GM23338 (cell line): ENCODE measurements around the gene YJEFN3. TPM values are rescaled to one million over a fixed set of nuclear protein-coding genes. Genes with fewer than 3 reads are reported as not detected.

Experiments used
- ATAC-seq: fragments of 200-7000 bp; cut with Tn5 transposase; 3 replicates; pipeline ENCODE4 v1.9.1; 2020
- DNase-seq: peaks from one replicate; pipeline ENCODE4 v3.0.0-alpha.2; 2015; ENCODE audit warnings: low spot score
- H2AFZ ChIP-seq: fragments of 200-600 bp; sonication (generic); 2 replicates; pipeline ENCODE4 v1.8.0; 2016; ENCODE audit warnings: antibody characterized with exemption, mild to moderate bottlenecking, moderate library complexity
- H3F3A ChIP-seq: fragments of 200-600 bp; sonication (generic); replicated peaks from 2 replicates; pipeline ENCODE4 v1.8.0; 2017; ENCODE audit warnings: antibody characterized with exemption, mixed run types, low read depth
- H3K27ac ChIP-seq: fragments of 200-600 bp; sonication (generic); 2 replicates; pipeline ENCODE4 v1.6.1; 2016; ENCODE audit warnings: low read depth
- H3K27me3 ChIP-seq: fragments of 200-600 bp; sonication (generic); 2 replicates; pipeline ENCODE4 v1.8.0; 2016; ENCODE audit warnings: mild to moderate bottlenecking, mixed run types, moderate library complexity; ENCODE audit not compliant: insufficient read depth
- H3K36me3 ChIP-seq: fragments of 200-600 bp; sonication (generic); 2 replicates; pipeline ENCODE4 v1.8.0; 2016; ENCODE audit warnings: mild to moderate bottlenecking; ENCODE audit not compliant: insufficient read depth
- H3K4me1 ChIP-seq: fragments of 200-600 bp; sonication (generic); 2 replicates; pipeline ENCODE4 v1.8.0; 2016; ENCODE audit warnings: mild to moderate bottlenecking, moderate library complexity; ENCODE audit not compliant: insufficient read depth
- H3K4me2 ChIP-seq: fragments of 200-600 bp; sonication (generic); 2 replicates; pipeline ENCODE4 v1.7.1; 2017; ENCODE audit warnings: mixed run types
- H3K4me3 ChIP-seq: fragments of 200-600 bp; sonication (generic); 2 replicates; pipeline ENCODE4 v1.6.1; 2016; ENCODE audit warnings: mixed run types
- H3K79me2 ChIP-seq: fragments of 200-600 bp; sonication (generic); replicated peaks from 2 replicates; pipeline ENCODE4 v1.8.0; 2017; ENCODE audit warnings: mild to moderate bottlenecking; ENCODE audit not compliant: insufficient read depth
- H3K9me2 ChIP-seq: fragments of 200-600 bp; sonication (generic); 2 replicates; pipeline ENCODE4 v1.8.0; 2017; ENCODE audit not compliant: insufficient read depth
- H4K20me1 ChIP-seq: fragments of 200-600 bp; sonication (generic); replicated peaks from 2 replicates; pipeline ENCODE4 v1.8.0; 2017; ENCODE audit warnings: mild to moderate bottlenecking; ENCODE audit not compliant: insufficient read depth
- H3K27ac Mint-ChIP-seq: 2 replicates; pipeline ENCODE4 v1.8.0; 2020; ENCODE audit warnings: inconsistent platforms, mild to moderate bottlenecking, moderate library complexity, mixed read lengths
- H3K27me3 Mint-ChIP-seq: 3 replicates; pipeline ENCODE4 v1.8.0; 2022; ENCODE audit warnings: low read depth, mild to moderate bottlenecking, moderate library complexity, mixed read lengths, inconsistent platforms; ENCODE audit not compliant: insufficient read depth, poor library complexity
- H3K36me3 Mint-ChIP-seq: 3 replicates; pipeline ENCODE4 v1.8.0; 2021; ENCODE audit warnings: low read depth, mild to moderate bottlenecking, inconsistent platforms, moderate library complexity, mixed read lengths
- H3K4me1 Mint-ChIP-seq: 3 replicates; pipeline ENCODE4 v1.8.0; 2020; ENCODE audit warnings: mild to moderate bottlenecking, inconsistent platforms, mixed read lengths
- H3K4me3 Mint-ChIP-seq: 3 replicates; pipeline ENCODE4 v1.8.0; 2021; ENCODE audit warnings: moderate library complexity, mild to moderate bottlenecking, inconsistent platforms, mixed read lengths
- H3K9me3 Mint-ChIP-seq: 3 replicates; pipeline ENCODE4 v1.8.0; 2020; ENCODE audit warnings: moderate library complexity, mild to moderate bottlenecking, inconsistent platforms, mixed read lengths
- EZH2 ChIP-seq: fragments of 200-600 bp; sonication (generic); IDR thresholded peaks from one replicate; pipeline ENCODE4 v1.8.0; 2017; ENCODE audit warnings: antibody characterized with exemption, mild to moderate bottlenecking, low read depth; ENCODE audit not compliant: unreplicated experiment
- EZH2phosphoT487 ChIP-seq: fragments of 200-600 bp; sonication (generic); IDR thresholded peaks from one replicate; pipeline ENCODE4 v1.8.1; 2018; ENCODE audit warnings: antibody characterized with exemption; ENCODE audit not compliant: unreplicated experiment
- JUNB ChIP-seq: IDR thresholded peaks from one replicate; pipeline ENCODE4 v1.6.1; 2016; ENCODE audit warnings: antibody characterized with exemption; ENCODE audit not compliant: unreplicated experiment
- POLR2AphosphoS5 ChIP-seq: IDR thresholded peaks from 2 replicates; pipeline ENCODE4 v1.6.1; 2016; ENCODE audit warnings: antibody characterized with exemption, low read depth
- ZNF114 ChIP-seq: fragments of 250-450 bp; sonication (Bioruptor Pico); IDR thresholded peaks from 2 replicates; pipeline ENCODE4 v1.5.0; 2020; ENCODE audit warnings: mild to moderate bottlenecking, moderate library complexity
- ZNF331 ChIP-seq: fragments of 250-450 bp; sonication (Bioruptor Pico); IDR thresholded peaks from 2 replicates; pipeline ENCODE4 v1.5.0; 2020; ENCODE audit warnings: low read depth, mild to moderate bottlenecking, moderate library complexity
- polyA plus RNA-seq: library from polyadenylated mRNA; unstranded; fragments of >200 nt; fragmentation: Nextera tagmentation; extraction: Ambion mirVana; gene quantifications from 2 replicates; pipeline ENCODE4 v1.2.1, GENCODE V29; 2016
- total RNA-seq: library from RNA; depleted of rRNA; stranded (reverse); fragments of >200 nt; shearing (Covaris generic); gene quantifications from 2 replicates; pipeline ENCODE4 v1.2.3, GENCODE V29; 2014
- TF ChIP-seq, protein P1 (sequence below): fragments of 250-450 bp; sonication (Bioruptor Pico); IDR thresholded peaks from 2 replicates; pipeline ENCODE4 v1.5.0; 2020; ENCODE audit warnings: mild to moderate bottlenecking, moderate library complexity
- TF ChIP-seq, protein P2 (sequence below), 2 experiments: fragments of 200-600 bp in 1 of 2; sonication (generic) in 1 of 2; conservative IDR thresholded peaks; 2 replicates each; pipeline versions ENCODE4 v1.5.1 to v1.6.1; 2016 to 2017; ENCODE audit warnings: antibody characterized with exemption in 2 of 2, low read depth in 2 of 2, mild to moderate bottlenecking in 2 of 2, moderate library complexity in 1 of 2
- TF ChIP-seq, protein P3 (sequence below): IDR thresholded peaks from one replicate; pipeline ENCODE4 v1.6.1; 2018; ENCODE audit warnings: antibody characterized with exemption; ENCODE audit not compliant: unreplicated experiment

YJEFN3 gene
- total and polyA plus RNA-seq, 2 experiments from 2014 or later, result 3.5 to 6.5 TPM

DNA sequence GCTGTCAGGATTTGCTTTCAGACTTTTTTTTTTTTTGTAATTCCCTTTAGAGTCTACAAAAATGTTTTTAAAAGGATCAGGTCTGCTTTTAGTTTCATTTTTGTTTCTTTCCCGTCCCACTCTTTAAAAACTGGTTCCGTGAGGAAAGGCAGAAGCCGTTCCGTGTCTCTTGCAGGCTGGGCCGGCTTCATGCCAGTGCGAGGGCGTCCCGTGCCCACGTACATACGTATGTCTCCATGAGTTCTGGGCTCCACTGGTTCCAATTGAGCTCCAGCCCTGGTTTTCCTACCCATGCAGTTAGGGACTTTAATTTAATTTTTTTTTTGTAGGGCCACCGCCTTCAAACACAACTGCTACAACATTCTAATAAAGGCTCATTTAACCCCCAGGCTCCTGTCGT lies 22.1 kb upstream of the YJEFN3 start:
- Mint-ChIP-seq H3K27me3 (peaks cover 22% of the 10 kb centered on the region), H3K4me3 (no peak overlapping the region), H3K36me3 (peaks cover 50% of the 10 kb centered on the region), H3K27ac (no peak overlapping the region), H3K4me1 (peaks cover 13% of the 10 kb centered on the region), H3K9me3 (no peaks in the 10 kb centered on the region)
- no peak for DNase-seq
- TF ChIP-seq, protein P1, sequence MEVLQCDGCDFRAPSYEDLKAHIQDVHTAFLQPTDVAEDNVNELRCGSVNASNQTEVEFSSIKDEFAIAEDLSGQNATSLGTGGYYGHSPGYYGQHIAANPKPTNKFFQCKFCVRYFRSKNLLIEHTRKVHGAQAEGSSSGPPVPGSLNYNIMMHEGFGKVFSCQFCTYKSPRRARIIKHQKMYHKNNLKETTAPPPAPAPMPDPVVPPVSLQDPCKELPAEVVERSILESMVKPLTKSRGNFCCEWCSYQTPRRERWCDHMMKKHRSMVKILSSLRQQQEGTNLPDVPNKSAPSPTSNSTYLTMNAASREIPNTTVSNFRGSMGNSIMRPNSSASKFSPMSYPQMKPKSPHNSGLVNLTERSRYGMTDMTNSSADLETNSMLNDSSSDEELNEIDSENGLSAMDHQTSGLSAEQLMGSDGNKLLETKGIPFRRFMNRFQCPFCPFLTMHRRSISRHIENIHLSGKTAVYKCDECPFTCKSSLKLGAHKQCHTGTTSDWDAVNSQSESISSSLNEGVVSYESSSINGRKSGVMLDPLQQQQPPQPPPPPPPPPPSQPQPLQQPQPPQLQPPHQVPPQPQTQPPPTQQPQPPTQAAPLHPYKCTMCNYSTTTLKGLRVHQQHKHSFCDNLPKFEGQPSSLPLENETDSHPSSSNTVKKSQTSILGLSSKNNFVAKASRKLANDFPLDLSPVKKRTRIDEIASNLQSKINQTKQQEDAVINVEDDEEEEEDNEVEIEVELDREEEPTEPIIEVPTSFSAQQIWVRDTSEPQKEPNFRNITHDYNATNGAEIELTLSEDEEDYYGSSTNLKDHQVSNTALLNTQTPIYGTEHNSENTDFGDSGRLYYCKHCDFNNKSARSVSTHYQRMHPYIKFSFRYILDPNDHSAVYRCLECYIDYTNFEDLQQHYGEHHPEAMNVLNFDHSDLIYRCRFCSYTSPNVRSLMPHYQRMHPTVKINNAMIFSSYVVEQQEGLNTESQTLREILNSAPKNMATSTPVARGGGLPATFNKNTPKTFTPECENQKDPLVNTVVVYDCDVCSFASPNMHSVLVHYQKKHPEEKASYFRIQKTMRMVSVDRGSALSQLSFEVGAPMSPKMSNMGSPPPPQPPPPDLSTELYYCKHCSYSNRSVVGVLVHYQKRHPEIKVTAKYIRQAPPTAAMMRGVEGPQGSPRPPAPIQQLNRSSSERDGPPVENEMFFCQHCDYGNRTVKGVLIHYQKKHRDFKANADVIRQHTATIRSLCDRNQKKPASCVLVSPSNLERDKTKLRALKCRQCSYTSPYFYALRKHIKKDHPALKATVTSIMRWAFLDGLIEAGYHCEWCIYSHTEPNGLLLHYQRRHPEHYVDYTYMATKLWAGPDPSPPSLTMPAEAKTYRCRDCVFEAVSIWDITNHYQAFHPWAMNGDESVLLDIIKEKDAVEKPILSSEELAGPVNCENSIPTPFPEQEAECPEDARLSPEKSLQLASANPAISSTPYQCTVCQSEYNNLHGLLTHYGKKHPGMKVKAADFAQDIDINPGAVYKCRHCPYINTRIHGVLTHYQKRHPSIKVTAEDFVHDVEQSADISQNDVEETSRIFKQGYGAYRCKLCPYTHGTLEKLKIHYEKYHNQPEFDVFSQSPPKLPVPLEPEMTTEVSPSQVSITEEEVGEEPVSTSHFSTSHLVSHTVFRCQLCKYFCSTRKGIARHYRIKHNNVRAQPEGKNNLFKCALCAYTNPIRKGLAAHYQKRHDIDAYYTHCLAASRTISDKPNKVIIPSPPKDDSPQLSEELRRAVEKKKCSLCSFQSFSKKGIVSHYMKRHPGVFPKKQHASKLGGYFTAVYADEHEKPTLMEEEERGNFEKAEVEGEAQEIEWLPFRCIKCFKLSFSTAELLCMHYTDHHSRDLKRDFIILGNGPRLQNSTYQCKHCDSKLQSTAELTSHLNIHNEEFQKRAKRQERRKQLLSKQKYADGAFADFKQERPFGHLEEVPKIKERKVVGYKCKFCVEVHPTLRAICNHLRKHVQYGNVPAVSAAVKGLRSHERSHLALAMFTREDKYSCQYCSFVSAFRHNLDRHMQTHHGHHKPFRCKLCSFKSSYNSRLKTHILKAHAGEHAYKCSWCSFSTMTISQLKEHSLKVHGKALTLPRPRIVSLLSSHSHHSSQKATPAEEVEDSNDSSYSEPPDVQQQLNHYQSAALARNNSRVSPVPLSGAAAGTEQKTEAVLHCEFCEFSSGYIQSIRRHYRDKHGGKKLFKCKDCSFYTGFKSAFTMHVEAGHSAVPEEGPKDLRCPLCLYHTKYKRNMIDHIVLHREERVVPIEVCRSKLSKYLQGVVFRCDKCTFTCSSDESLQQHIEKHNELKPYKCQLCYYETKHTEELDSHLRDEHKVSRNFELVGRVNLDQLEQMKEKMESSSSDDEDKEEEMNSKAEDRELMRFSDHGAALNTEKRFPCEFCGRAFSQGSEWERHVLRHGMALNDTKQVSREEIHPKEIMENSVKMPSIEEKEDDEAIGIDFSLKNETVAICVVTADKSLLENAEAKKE (CRISPR knock-in tag), result no peak
- TF ChIP-seq ZNF114 (CRISPR knock-in tag) (no peak), EZH2 (no peak), EZH2phosphoT487 (no peak), ZNF331 (CRISPR knock-in tag) (no peak), JUNB (no peak), POLR2AphosphoS5 (no peak)
- TF ChIP-seq, protein P2, sequence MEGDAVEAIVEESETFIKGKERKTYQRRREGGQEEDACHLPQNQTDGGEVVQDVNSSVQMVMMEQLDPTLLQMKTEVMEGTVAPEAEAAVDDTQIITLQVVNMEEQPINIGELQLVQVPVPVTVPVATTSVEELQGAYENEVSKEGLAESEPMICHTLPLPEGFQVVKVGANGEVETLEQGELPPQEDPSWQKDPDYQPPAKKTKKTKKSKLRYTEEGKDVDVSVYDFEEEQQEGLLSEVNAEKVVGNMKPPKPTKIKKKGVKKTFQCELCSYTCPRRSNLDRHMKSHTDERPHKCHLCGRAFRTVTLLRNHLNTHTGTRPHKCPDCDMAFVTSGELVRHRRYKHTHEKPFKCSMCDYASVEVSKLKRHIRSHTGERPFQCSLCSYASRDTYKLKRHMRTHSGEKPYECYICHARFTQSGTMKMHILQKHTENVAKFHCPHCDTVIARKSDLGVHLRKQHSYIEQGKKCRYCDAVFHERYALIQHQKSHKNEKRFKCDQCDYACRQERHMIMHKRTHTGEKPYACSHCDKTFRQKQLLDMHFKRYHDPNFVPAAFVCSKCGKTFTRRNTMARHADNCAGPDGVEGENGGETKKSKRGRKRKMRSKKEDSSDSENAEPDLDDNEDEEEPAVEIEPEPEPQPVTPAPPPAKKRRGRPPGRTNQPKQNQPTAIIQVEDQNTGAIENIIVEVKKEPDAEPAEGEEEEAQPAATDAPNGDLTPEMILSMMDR (conservative IDR thresholded peaks at IDR 0.05; ENCODE audit: low read depth in 2 of 2), result no peak
- TF ChIP-seq, protein P3, sequence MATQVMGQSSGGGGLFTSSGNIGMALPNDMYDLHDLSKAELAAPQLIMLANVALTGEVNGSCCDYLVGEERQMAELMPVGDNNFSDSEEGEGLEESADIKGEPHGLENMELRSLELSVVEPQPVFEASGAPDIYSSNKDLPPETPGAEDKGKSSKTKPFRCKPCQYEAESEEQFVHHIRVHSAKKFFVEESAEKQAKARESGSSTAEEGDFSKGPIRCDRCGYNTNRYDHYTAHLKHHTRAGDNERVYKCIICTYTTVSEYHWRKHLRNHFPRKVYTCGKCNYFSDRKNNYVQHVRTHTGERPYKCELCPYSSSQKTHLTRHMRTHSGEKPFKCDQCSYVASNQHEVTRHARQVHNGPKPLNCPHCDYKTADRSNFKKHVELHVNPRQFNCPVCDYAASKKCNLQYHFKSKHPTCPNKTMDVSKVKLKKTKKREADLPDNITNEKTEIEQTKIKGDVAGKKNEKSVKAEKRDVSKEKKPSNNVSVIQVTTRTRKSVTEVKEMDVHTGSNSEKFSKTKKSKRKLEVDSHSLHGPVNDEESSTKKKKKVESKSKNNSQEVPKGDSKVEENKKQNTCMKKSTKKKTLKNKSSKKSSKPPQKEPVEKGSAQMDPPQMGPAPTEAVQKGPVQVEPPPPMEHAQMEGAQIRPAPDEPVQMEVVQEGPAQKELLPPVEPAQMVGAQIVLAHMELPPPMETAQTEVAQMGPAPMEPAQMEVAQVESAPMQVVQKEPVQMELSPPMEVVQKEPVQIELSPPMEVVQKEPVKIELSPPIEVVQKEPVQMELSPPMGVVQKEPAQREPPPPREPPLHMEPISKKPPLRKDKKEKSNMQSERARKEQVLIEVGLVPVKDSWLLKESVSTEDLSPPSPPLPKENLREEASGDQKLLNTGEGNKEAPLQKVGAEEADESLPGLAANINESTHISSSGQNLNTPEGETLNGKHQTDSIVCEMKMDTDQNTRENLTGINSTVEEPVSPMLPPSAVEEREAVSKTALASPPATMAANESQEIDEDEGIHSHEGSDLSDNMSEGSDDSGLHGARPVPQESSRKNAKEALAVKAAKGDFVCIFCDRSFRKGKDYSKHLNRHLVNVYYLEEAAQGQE, result no peak
- no peaks in the 10 kb centered on the region for H3K9me2 ChIP-seq
- H3F3A ChIP-seq, result peaks cover 28% of the 10 kb centered on the region
- no peaks in the 10 kb centered on the region for H3K4me1 ChIP-seq
- peaks cover 11% of the 10 kb centered on the region for H4K20me1 ChIP-seq
- no peak for ATAC-seq
- H3K36me3 ChIP-seq, result peaks cover 12% of the 10 kb centered on the region; the same call in 1 of the 2 replicates
- no peaks in the 10 kb centered on the region for H3K79me2 ChIP-seq
- no peak overlapping the region for H2AFZ ChIP-seq
- no peak overlapping the region for H3K27ac ChIP-seq
- no peak overlapping the region for H3K4me3 ChIP-seq
- H3K27me3 ChIP-seq, result no peaks in the 10 kb centered on the region
- no peak overlapping the region for H3K4me2 ChIP-seq
